ENCODE data around the gene ALDOB.

ALDOB gene

GRCh38 chr9:101435601-101436079, at the start of gene ALDOB:
TSS of gene ALDOB (minus strand) at chr9:101435774. CDS start at chr9:101430887, 4,887 bp downstream.
- H3K4me3 Mint-ChIP-seq = no peak within 1 kb of the TSS
- ATAC-seq (ENCODE audit: low read depth) = no peak
- no peaks in the 10 kb centered on the region for H3K36me3 Mint-ChIP-seq
- H3K27me3 Mint-ChIP-seq = peaks cover 12% of the 10 kb centered on the region
- H3K27ac Mint-ChIP-seq = no peak within 1 kb of the TSS
- H3K4me1 Mint-ChIP-seq = peaks cover 8% of the 10 kb centered on the region
- no peaks in the 10 kb centered on the region for H3K9me3 Mint-ChIP-seq
- DNase-seq (ENCODE audit: low spot score in 2 of 2) = no peak

GRCh38 chr9:101484046-101484445, 48.5 kb upstream of the ALDOB start:
- H3K27ac Mint-ChIP-seq = no peak overlapping the region
- no peak overlapping the region for H3K4me3 Mint-ChIP-seq
- ATAC-seq (ENCODE audit: low read depth) = no peak
- H3K4me1 Mint-ChIP-seq = no peaks in the 10 kb centered on the region
- no peaks in the 10 kb centered on the region for H3K36me3 Mint-ChIP-seq
- no peak for DNase-seq (ENCODE audit: low spot score in 2 of 2)
- H3K27me3 Mint-ChIP-seq = peaks cover 14% of the 10 kb centered on the region
- H3K9me3 Mint-ChIP-seq = no peaks in the 10 kb centered on the region

- peaks cover 10% of the 10 kb centered on the region for H3K27me3 Mint-ChIP-seq
Observed at GRCh38 chr9:101481261-101481660, 45.7 kb upstream of the ALDOB start.

GRCh38 chr9:101480386-101480785, 44.8 kb upstream of the ALDOB start:
- Mint-ChIP-seq H3K9me3 (no peaks in the 10 kb centered on the region), H3K4me3 (no peak overlapping the region), H3K36me3 (no peaks in the 10 kb centered on the region), H3K4me1 (no peaks in the 10 kb centered on the region), H3K27ac (no peak overlapping the region), H3K27me3 (peaks cover 10% of the 10 kb centered on the region)
- ATAC-seq (ENCODE audit: low read depth) (no peak), DNase-seq (ENCODE audit: low spot score in 2 of 2) (no peak)

More at GRCh38 chr9:101481261-101481660, 45.7 kb upstream of the ALDOB start:
- no peak overlapping the region for H3K4me3 Mint-ChIP-seq
- H3K4me1 Mint-ChIP-seq = no peaks in the 10 kb centered on the region
- no peak for DNase-seq (ENCODE audit: low spot score in 2 of 2)
- H3K9me3 Mint-ChIP-seq = no peaks in the 10 kb centered on the region
- no peak overlapping the region for H3K27ac Mint-ChIP-seq
- no peak for ATAC-seq (ENCODE audit: low read depth)
- no peaks in the 10 kb centered on the region for H3K36me3 Mint-ChIP-seq

GRCh38 chr9:101479338-101480030, 43.9 kb upstream of the ALDOB start:
- Mint-ChIP-seq H3K27me3 (peaks cover 10% of the 10 kb centered on the region), H3K36me3 (no peaks in the 10 kb centered on the region), H3K9me3 (no peaks in the 10 kb centered on the region), H3K4me1 (no peaks in the 10 kb centered on the region), H3K27ac (no peak overlapping the region), H3K4me3 (no peak overlapping the region)
- ATAC-seq (ENCODE audit: low read depth) (no peak), DNase-seq (ENCODE audit: low spot score in 2 of 2) (no peak)

- no peak overlapping the region for H3K4me3 Mint-ChIP-seq
- H3K36me3 Mint-ChIP-seq = no peaks in the 10 kb centered on the region
- no peak overlapping the region for H3K27ac Mint-ChIP-seq
- no peaks in the 10 kb centered on the region for H3K9me3 Mint-ChIP-seq
- peaks cover 8% of the 10 kb centered on the region for H3K27me3 Mint-ChIP-seq
- DNase-seq (ENCODE audit: low spot score in 2 of 2) = no peak
- no peak for ATAC-seq (ENCODE audit: low read depth)
- no peaks in the 10 kb centered on the region for H3K4me1 Mint-ChIP-seq
Observed at GRCh38 chr9:101478906-101479305, 43.3 kb upstream of the ALDOB start.

GRCh38 chr9:101478444-101478843, 42.9 kb upstream of the ALDOB start:
- Mint-ChIP-seq H3K4me3 (no peak overlapping the region), H3K36me3 (no peaks in the 10 kb centered on the region), H3K4me1 (no peaks in the 10 kb centered on the region), H3K27ac (no peak overlapping the region), H3K9me3 (no peaks in the 10 kb centered on the region), H3K27me3 (peaks cover 9% of the 10 kb centered on the region)
- DNase-seq (ENCODE audit: low spot score in 2 of 2) (no peak), ATAC-seq (ENCODE audit: low read depth) (no peak)

GRCh38 chr9:101477736-101478135, 42.2 kb upstream of the ALDOB start:
- H3K9me3 Mint-ChIP-seq = no peaks in the 10 kb centered on the region
- H3K36me3 Mint-ChIP-seq = no peaks in the 10 kb centered on the region
- DNase-seq (ENCODE audit: low spot score in 2 of 2) (no peak), ATAC-seq (ENCODE audit: low read depth) (no peak)
- no peaks in the 10 kb centered on the region for H3K4me1 Mint-ChIP-seq
- no peak overlapping the region for H3K27ac Mint-ChIP-seq
- H3K27me3 Mint-ChIP-seq = peaks cover 10% of the 10 kb centered on the region
- H3K4me3 Mint-ChIP-seq = no peak overlapping the region

GRCh38 chr9:101477214-101477613, 41.6 kb upstream of the ALDOB start:
- Mint-ChIP-seq H3K4me1 (no peaks in the 10 kb centered on the region), H3K36me3 (no peaks in the 10 kb centered on the region), H3K27me3 (peaks cover 8% of the 10 kb centered on the region), H3K9me3 (no peaks in the 10 kb centered on the region), H3K4me3 (no peak overlapping the region), H3K27ac (no peak overlapping the region)
- ATAC-seq (ENCODE audit: low read depth) = no peak
- DNase-seq (ENCODE audit: low spot score in 2 of 2) = no peak

- H3K4me3 Mint-ChIP-seq = no peak overlapping the region
- ATAC-seq (ENCODE audit: low read depth) = no peak
- H3K27me3 Mint-ChIP-seq = peaks cover 11% of the 10 kb centered on the region
- H3K27ac Mint-ChIP-seq = no peak overlapping the region
- no peak for DNase-seq (ENCODE audit: low spot score in 2 of 2)
- no peaks in the 10 kb centered on the region for H3K4me1 Mint-ChIP-seq
- H3K36me3 Mint-ChIP-seq = no peaks in the 10 kb centered on the region
- H3K9me3 Mint-ChIP-seq = no peaks in the 10 kb centered on the region
Observed at GRCh38 chr9:101476576-101477208, 41.1 kb upstream of the ALDOB start.

- Mint-ChIP-seq H3K36me3 (no peaks in the 10 kb centered on the region), H3K4me1 (no peaks in the 10 kb centered on the region), H3K9me3 (no peaks in the 10 kb centered on the region), H3K4me3 (no peak overlapping the region), H3K27ac (no peak overlapping the region), H3K27me3 (peaks cover 13% of the 10 kb centered on the region)
- DNase-seq (ENCODE audit: low spot score in 2 of 2) = no peak
- no peak for ATAC-seq (ENCODE audit: low read depth)
Observed at GRCh38 chr9:101472891-101473290, 37.3 kb upstream of the ALDOB start.

- Mint-ChIP-seq H3K4me3 (no peak overlapping the region), H3K4me1 (no peaks in the 10 kb centered on the region), H3K9me3 (no peaks in the 10 kb centered on the region), H3K27ac (no peak overlapping the region), H3K27me3 (peaks cover 13% of the 10 kb centered on the region), H3K36me3 (no peaks in the 10 kb centered on the region)
- ATAC-seq (ENCODE audit: low read depth) = no peak
- no peak for DNase-seq (ENCODE audit: low spot score in 2 of 2)
Observed at GRCh38 chr9:101470929-101471328, 35.4 kb upstream of the ALDOB start.

- no peak for DNase-seq (ENCODE audit: low spot score in 2 of 2)
- Mint-ChIP-seq H3K4me3 (no peak overlapping the region), H3K9me3 (no peaks in the 10 kb centered on the region), H3K27ac (no peak overlapping the region), H3K27me3 (peaks cover 15% of the 10 kb centered on the region), H3K4me1 (no peaks in the 10 kb centered on the region), H3K36me3 (no peaks in the 10 kb centered on the region)
- no peak for ATAC-seq (ENCODE audit: low read depth)
Observed at GRCh38 chr9:101470021-101470420, 34.4 kb upstream of the ALDOB start.

- ATAC-seq (ENCODE audit: low read depth) = no peak
- Mint-ChIP-seq H3K4me1 (no peaks in the 10 kb centered on the region), H3K27me3 (peaks cover 19% of the 10 kb centered on the region), H3K9me3 (no peaks in the 10 kb centered on the region), H3K27ac (no peak overlapping the region), H3K36me3 (no peaks in the 10 kb centered on the region), H3K4me3 (no peak overlapping the region)
- no peak for DNase-seq (ENCODE audit: low spot score in 2 of 2)
Observed at GRCh38 chr9:101469026-101469425, 33.5 kb upstream of the ALDOB start.

GRCh38 chr9:101468116-101468515, 32.5 kb upstream of the ALDOB start:
- Mint-ChIP-seq H3K27me3 (peaks cover 16% of the 10 kb centered on the region), H3K36me3 (no peaks in the 10 kb centered on the region), H3K4me1 (no peaks in the 10 kb centered on the region), H3K9me3 (no peaks in the 10 kb centered on the region), H3K4me3 (no peak overlapping the region), H3K27ac (no peak overlapping the region)
- ATAC-seq (ENCODE audit: low read depth) (no peak), DNase-seq (ENCODE audit: low spot score in 2 of 2) (no peak)
